H9 (cell line): ENCODE measurements around the gene PCDH9. TPM values are rescaled to one million over a fixed set of nuclear protein-coding genes. Genes with fewer than 3 reads are reported as not detected.

ENCODE experiments used
- DNase-seq: peaks from one replicate; pipeline ENCODE4 v3.0.0-alpha.2; 2017
- H2AFZ ChIP-seq: one replicate; pipeline ENCODE4 v1.6.1; 2013; ENCODE audit warnings: mild to moderate bottlenecking, low read length, control low read depth, moderate library complexity
- H2AK5ac ChIP-seq: 2 replicates; pipeline ENCODE4 v1.6.1; 2013; ENCODE audit warnings: low read length, control low read depth, mixed read lengths; ENCODE audit not compliant: insufficient read length
- H2BK120ac ChIP-seq: one replicate; pipeline ENCODE4 v1.6.1; 2013; ENCODE audit warnings: low read depth, mild to moderate bottlenecking, low read length, control low read depth, inconsistent platforms; ENCODE audit not compliant: poor library complexity, severe bottlenecking
- H2BK12ac ChIP-seq: 2 replicates; pipeline ENCODE4 v1.6.1; 2013; ENCODE audit warnings: low read length, control low read depth, mixed read lengths, low read depth; ENCODE audit not compliant: insufficient read length
- H2BK15ac ChIP-seq: 2 replicates; pipeline ENCODE4 v1.6.1; 2013; ENCODE audit warnings: low read depth, low read length, control low read depth
- H2BK20ac ChIP-seq: one replicate; pipeline ENCODE4 v1.6.1; 2013; ENCODE audit warnings: low read depth, mild to moderate bottlenecking, low read length, control low read depth, inconsistent platforms; ENCODE audit not compliant: poor library complexity, severe bottlenecking
- H2BK5ac ChIP-seq: 2 replicates; pipeline ENCODE4 v1.6.1; 2013; ENCODE audit warnings: low read length, control low read depth, mixed read lengths; ENCODE audit not compliant: insufficient read length
- H3K14ac ChIP-seq: 2 replicates; pipeline ENCODE4 v1.6.1; 2013; ENCODE audit warnings: low read length, control low read depth; ENCODE audit not compliant: insufficient read depth
- H3K18ac ChIP-seq: 2 replicates; pipeline ENCODE4 v1.6.1; 2013; ENCODE audit warnings: low read depth, mild to moderate bottlenecking, mixed read lengths, low read length, control low read depth; ENCODE audit not compliant: insufficient read length
- H3K23ac ChIP-seq: 2 replicates; pipeline ENCODE4 v1.6.1; 2013; ENCODE audit warnings: low read length, control low read depth, mixed read lengths, low read depth; ENCODE audit not compliant: insufficient read length
- H3K23me2 ChIP-seq: 2 replicates; pipeline ENCODE4 v1.6.1; 2013; ENCODE audit warnings: low read depth, mild to moderate bottlenecking, mixed read lengths, low read length, control low read depth; ENCODE audit not compliant: insufficient read length, poor library complexity, severe bottlenecking
- H3K27ac ChIP-seq: 2 replicates; pipeline ENCODE4 v1.5.1; 2013; ENCODE audit warnings: low read length, control low read depth, mixed read lengths, low read depth; ENCODE audit not compliant: insufficient read length
- H3K27me3 ChIP-seq: 2 replicates; pipeline ENCODE4 v1.6.1; 2013; ENCODE audit warnings: low read length, control low read depth, inconsistent platforms; ENCODE audit not compliant: insufficient read depth
- H3K4ac ChIP-seq: 2 replicates; pipeline ENCODE4 v1.6.1; 2013; ENCODE audit warnings: low read depth, mild to moderate bottlenecking, control low read depth, inconsistent platforms, low read length, moderate library complexity
- H3K4me1 ChIP-seq: 2 replicates; pipeline ENCODE4 v1.6.1; 2013; ENCODE audit warnings: low read length, control low read depth, inconsistent platforms; ENCODE audit not compliant: insufficient read depth
- H3K4me2 ChIP-seq: 2 replicates; pipeline ENCODE4 v1.6.1; 2013; ENCODE audit warnings: low read length, control low read depth, mixed read lengths; ENCODE audit not compliant: insufficient read length, insufficient read depth
- H3K56ac ChIP-seq: 2 replicates; pipeline ENCODE4 v1.6.1; 2013; ENCODE audit warnings: low read depth, mild to moderate bottlenecking, mixed read lengths, low read length, control low read depth; ENCODE audit not compliant: insufficient read length
- H3K79me1 ChIP-seq: 2 replicates; pipeline ENCODE4 v1.6.1; 2013; ENCODE audit warnings: low read depth, mild to moderate bottlenecking, moderate library complexity, low read length, control low read depth, inconsistent platforms; ENCODE audit not compliant: insufficient read depth, poor library complexity, severe bottlenecking
- H3K79me2 ChIP-seq: 2 replicates; pipeline ENCODE4 v1.6.1; 2013; ENCODE audit warnings: low read length, control low read depth, inconsistent platforms; ENCODE audit not compliant: insufficient read depth
- H3K9ac ChIP-seq: 2 replicates; pipeline ENCODE4 v1.6.1; 2013; ENCODE audit warnings: low read length, control low read depth, mixed read lengths; ENCODE audit not compliant: insufficient read length; ENCODE audit errors: extremely low read depth
- H3K9me3 ChIP-seq: one replicate; pipeline ENCODE4 v1.6.1; 2013; ENCODE audit warnings: low read depth, low read length, inconsistent platforms; ENCODE audit not compliant: control insufficient read depth
- H3T11ph ChIP-seq: one replicate; pipeline ENCODE4 v1.6.1; 2013; ENCODE audit warnings: mild to moderate bottlenecking, low read length, control low read depth, inconsistent platforms
- H4K20me1 ChIP-seq: one replicate; pipeline ENCODE4 v1.6.1; 2013; ENCODE audit not compliant: control insufficient read depth, insufficient read length, insufficient read depth
- H4K5ac ChIP-seq: 2 replicates; pipeline ENCODE4 v1.6.1; 2013; ENCODE audit warnings: low read depth, mild to moderate bottlenecking, mixed read lengths, low read length, control low read depth; ENCODE audit not compliant: insufficient read length
- H4K8ac ChIP-seq: replicated peaks from 2 replicates; pipeline ENCODE4 v1.6.1; 2013; ENCODE audit warnings: low read length, control low read depth, mixed read lengths, low read depth; ENCODE audit not compliant: insufficient read length
- H4K91ac ChIP-seq: 2 replicates; pipeline ENCODE4 v1.6.1; 2013; ENCODE audit warnings: low read depth, mild to moderate bottlenecking, moderate library complexity, mixed read lengths, low read length, control low read depth; ENCODE audit not compliant: insufficient read length
- H3K27ac Mint-ChIP-seq, 3 experiments: 2 replicates in 2 of 3; 3 replicates in 1 of 3; pipeline ENCODE4 v1.8.0; 2020 to 2021; ENCODE audit warnings: mixed read lengths in 3 of 3, mild to moderate bottlenecking in 1 of 3, moderate library complexity in 1 of 3
- H3K27me3 Mint-ChIP-seq: 2 replicates; pipeline ENCODE4 v1.8.0; 2021; ENCODE audit warnings: low read depth, mild to moderate bottlenecking, moderate library complexity, mixed read lengths
- H3K36me3 Mint-ChIP-seq, 3 experiments: 2 replicates in 2 of 3; 3 replicates in 1 of 3; pipeline ENCODE4 v1.8.0; 2020 to 2021; ENCODE audit warnings: low read depth in 3 of 3, mixed read lengths in 3 of 3; ENCODE audit not compliant: insufficient read depth in 1 of 3
- H3K4me1 Mint-ChIP-seq, 2 experiments: 2 replicates each; pipeline ENCODE4 v1.8.0; 2020; ENCODE audit warnings: mixed read lengths in 2 of 2
- H3K4me3 Mint-ChIP-seq, 2 experiments: 2 replicates in 1 of 2; 3 replicates in 1 of 2; pipeline ENCODE4 v1.8.0; 2020 to 2021; ENCODE audit warnings: mild to moderate bottlenecking in 2 of 2, mixed read lengths in 2 of 2, moderate library complexity in 1 of 2
- H3K9me3 Mint-ChIP-seq, 2 experiments: 2 replicates in 1 of 2; 3 replicates in 1 of 2; pipeline ENCODE4 v1.8.0; 2020; ENCODE audit warnings: mild to moderate bottlenecking in 2 of 2, mixed read lengths in 2 of 2, moderate library complexity in 1 of 2
- CTCF ChIP-seq: fragments of 200-600 bp; sonication (generic); conservative IDR thresholded peaks from 3 replicates; pipeline ENCODE4 v1.8.0; 2021; ENCODE audit warnings: antibody characterized with exemption, mild to moderate bottlenecking
- WGBS: extraction: QIAGEN DNeasy Blood & Tissue Kit; methylation state at CpG from one replicate; pipeline ENCODE4 v1.1.7; 2013; ENCODE audit warnings: missing lambda C conversion rate, low lambda C conversion rate, mixed read lengths; ENCODE audit not compliant: insufficient read length; ENCODE audit errors: extremely low coverage; 5-methylcytosine and 5-hydroxymethylcytosine counted together
- total RNA-seq: library from RNA; stranded (reverse); gene quantifications from 2 replicates; pipeline ENCODE4 v1.2.1, GENCODE V29; 2021

The PCDH9 gene
- total RNA-seq, 1 experiment from 2014 or later, result 0.11 TPM

- Mint-ChIP-seq H3K27ac (no peak overlapping the region), H3K9me3 (no peaks in the 10 kb centered on the region), H3K4me3 (no peak overlapping the region), H3K27me3 (no peaks in the 10 kb centered on the region), H3K36me3 (no peaks in the 10 kb centered on the region; a peak in 1 of 7 replicates), H3K4me1 (no peaks in the 10 kb centered on the region)
- Histone ChIP-seq H2BK20ac (no peak overlapping the region), H2BK12ac (no peak overlapping the region), H3K23me2 (no peaks in the 10 kb centered on the region), H3T11ph (no peak overlapping the region), H3K14ac (no peak overlapping the region), H2AK5ac (no peak overlapping the region), H2BK120ac (no peak overlapping the region), H2BK15ac (no peak overlapping the region), H2BK5ac (no peak overlapping the region), H3K79me2 (no peaks in the 10 kb centered on the region), H3K18ac (no peak overlapping the region), H4K5ac (no peak overlapping the region), H3K4ac (no peak overlapping the region), H4K8ac (no peak overlapping the region), H4K20me1 (no peaks in the 10 kb centered on the region), H3K9me3 (no peaks in the 10 kb centered on the region), H3K79me1 (no peaks in the 10 kb centered on the region), H3K23ac (no peak overlapping the region), H3K4me1 (no peaks in the 10 kb centered on the region), H3K9ac (no peak overlapping the region), H3K27ac (no peak overlapping the region), H4K91ac (no peak overlapping the region), H3K4me2 (no peak overlapping the region), H2AFZ (no peak overlapping the region), H3K56ac (no peak overlapping the region), H3K27me3 (no peaks in the 10 kb centered on the region)
- TF ChIP-seq CTCF, result no peak
- WGBS, result no CpG with 5 or more reads among the region's 2 CpGs
- DNase-seq, result no peak
These were observed 187.6 kb downstream of the PCDH9 start for GRCh38 chr13:67042556-67042955.
